ENCODE measurements around the gene ANXA5.

GRCh38 chr4:121738780-121739535 is 42.2 kb upstream of the ANXA5 start:
- TF ChIP-seq CTCF (conservative IDR thresholded peaks at IDR 0.05) (no peak), ZFX (IDR thresholded peaks at IDR 0.05) (no peak)

Data from C4-2B (cell line).